Measurements from ENCODE around the gene CAMTA1.
A peak's percentile ranks its signal among the peaks of the same experiment; 100 is the strongest.
"Not testable (repeated sequence)": the region's sequence is repeated elsewhere in the genome, so short reads cannot be mapped to it uniquely, and the experiment has no call there.

Gene CAMTA1

DNA sequence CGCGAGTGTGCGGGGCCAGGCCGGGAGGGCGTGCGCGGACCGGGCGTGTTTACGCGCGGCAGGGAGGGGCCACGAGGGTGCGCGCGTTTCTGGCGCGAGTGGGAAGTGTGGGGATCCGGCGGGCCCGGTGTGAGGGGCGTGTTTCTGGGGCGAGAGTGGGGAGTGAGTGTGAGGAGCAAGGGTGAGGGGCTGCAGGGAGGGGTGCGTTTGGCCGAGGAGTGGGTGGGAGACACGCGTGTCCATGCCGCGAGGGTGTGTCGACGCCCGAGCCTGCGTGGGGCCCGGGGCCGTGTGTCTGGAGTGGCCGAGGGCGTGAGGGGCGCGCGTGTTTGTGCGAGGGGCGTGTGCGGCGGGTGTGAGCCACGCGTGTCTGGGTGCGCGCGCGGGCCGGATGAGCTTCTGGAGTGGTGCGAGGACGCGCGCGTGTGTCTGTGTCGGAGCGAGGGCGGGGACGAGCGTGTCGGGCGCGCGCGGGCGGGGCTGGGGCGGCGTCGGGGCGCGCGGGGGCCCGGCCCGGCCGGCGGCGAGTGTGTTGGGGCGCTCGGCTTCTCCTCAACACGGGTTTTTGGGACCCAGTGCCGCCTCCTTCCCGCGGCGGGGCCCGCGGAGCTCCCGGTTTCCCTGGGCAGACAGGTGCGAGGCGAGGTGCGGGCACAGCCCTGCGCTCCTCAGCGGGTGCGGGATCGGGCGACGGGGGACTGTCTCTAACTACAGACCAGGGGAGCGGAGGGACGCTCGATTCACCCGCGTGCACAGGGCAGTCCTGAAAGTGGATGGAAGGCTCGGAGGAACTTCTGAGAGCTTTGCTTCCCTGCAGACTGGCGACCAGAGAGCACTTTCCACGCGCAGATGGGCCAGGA, 920.0 kb downstream of the CAMTA1 start:
- TF ChIP-seq, protein P1, sequence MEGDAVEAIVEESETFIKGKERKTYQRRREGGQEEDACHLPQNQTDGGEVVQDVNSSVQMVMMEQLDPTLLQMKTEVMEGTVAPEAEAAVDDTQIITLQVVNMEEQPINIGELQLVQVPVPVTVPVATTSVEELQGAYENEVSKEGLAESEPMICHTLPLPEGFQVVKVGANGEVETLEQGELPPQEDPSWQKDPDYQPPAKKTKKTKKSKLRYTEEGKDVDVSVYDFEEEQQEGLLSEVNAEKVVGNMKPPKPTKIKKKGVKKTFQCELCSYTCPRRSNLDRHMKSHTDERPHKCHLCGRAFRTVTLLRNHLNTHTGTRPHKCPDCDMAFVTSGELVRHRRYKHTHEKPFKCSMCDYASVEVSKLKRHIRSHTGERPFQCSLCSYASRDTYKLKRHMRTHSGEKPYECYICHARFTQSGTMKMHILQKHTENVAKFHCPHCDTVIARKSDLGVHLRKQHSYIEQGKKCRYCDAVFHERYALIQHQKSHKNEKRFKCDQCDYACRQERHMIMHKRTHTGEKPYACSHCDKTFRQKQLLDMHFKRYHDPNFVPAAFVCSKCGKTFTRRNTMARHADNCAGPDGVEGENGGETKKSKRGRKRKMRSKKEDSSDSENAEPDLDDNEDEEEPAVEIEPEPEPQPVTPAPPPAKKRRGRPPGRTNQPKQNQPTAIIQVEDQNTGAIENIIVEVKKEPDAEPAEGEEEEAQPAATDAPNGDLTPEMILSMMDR (IDR thresholded peaks at IDR 0.05; ENCODE audit: control insufficient read depth, extremely low read depth, insufficient read depth) = no peak
- peak overlapping the region; percentile 57 for H3K4me3 ChIP-seq (ENCODE audit: low read depth, low read length)
- DNase-seq (ENCODE audit: low read depth) = no peak

DNA sequence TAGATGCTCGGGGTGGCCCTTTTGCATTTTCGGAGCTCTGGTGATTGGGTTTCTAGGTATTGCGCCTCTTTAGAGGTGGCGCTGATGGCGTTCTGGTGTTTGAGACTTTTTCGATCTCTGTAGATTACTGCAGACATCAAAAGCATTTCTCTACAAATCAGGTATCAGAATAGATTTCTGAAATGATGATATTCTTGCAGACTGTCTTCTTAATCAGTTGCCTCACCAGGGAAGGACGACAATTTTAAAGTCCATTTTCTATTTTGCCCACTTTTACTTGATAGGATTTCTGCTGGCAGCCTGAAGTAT, 920.6 kb downstream of the CAMTA1 start:
- peak overlapping the region; percentile 14; the same call in 1 of the 2 replicates for H3K4me3 ChIP-seq (ENCODE audit: low read depth, low read length)
- DNase-seq (ENCODE audit: low read depth) = no peak
- TF ChIP-seq, protein P1 (IDR thresholded peaks at IDR 0.05; ENCODE audit: control insufficient read depth, extremely low read depth, insufficient read depth) = no peak

DNA sequence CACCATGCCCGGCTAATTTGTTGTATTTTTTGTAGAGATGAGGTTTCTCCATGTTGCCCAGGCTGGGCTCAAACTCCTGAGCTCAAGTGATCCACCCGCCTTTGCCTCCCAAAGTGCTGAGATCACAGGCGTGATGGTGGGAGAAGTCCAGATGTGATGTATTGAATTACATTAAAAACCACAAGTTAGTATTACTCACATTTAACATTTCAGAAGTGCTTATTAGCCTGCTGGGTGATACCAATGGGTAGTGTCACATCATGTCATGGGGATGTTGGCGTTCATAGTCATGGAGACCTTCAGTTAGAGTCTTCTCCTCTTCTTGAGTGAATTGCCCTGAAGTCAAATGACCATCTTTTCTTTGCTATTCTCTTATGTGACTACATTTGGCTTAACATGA, 922.3 kb downstream of the CAMTA1 start:
- DNase-seq (ENCODE audit: low read depth) = no peak
- no peak overlapping the region for H3K4me3 ChIP-seq (ENCODE audit: low read depth, low read length)
- TF ChIP-seq, protein P1 (IDR thresholded peaks at IDR 0.05; ENCODE audit: control insufficient read depth, extremely low read depth, insufficient read depth) = no peak

DNA sequence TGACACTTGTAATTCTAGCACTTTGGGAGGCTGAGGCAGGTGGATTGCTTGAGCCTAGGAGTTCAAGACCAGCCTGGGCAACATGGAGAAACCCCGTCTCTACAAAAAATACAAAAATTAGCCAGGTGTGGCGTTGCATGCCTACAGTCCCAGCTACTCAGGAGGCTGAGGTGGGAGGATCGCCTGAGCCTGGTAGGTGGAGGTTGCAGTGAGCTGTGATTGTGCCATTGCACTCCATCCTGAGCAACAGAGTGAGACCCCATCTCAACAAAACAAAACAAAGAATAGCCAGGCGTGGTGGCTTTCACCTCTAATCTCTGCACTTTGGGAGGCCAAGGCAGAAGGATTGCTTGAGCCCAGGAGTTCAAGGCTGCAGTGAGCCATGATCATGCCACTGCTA, 922.8 kb downstream of the CAMTA1 start:
- not testable (repeated sequence) for DNase-seq (ENCODE audit: low read depth); H3K4me3 ChIP-seq (ENCODE audit: low read depth, low read length)

DNA sequence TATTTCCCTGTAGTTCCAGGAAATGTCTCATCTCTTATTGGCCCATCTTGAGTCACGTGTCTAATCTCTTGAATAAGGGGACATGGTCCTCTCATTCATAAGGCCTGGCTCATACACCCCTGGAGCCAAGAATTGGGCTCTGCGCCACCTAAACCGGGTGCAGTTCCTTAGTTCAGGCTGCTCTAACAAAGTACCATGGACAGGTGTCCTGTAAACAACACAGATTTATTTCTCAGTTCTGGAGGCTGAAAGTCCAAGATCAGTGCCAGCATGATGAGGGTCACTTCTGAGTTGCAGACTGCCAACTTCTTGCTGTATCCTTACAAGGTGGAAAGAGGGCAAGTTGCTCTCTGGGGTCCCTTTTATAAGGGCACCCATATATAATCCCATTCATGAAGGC, 925.6 kb downstream of the CAMTA1 start:
- TF ChIP-seq, protein P1 (IDR thresholded peaks at IDR 0.05; ENCODE audit: control insufficient read depth, extremely low read depth, insufficient read depth) = no peak
- DNase-seq (ENCODE audit: low read depth) = no peak
- no peak overlapping the region for H3K4me3 ChIP-seq (ENCODE audit: low read depth, low read length)

DNA sequence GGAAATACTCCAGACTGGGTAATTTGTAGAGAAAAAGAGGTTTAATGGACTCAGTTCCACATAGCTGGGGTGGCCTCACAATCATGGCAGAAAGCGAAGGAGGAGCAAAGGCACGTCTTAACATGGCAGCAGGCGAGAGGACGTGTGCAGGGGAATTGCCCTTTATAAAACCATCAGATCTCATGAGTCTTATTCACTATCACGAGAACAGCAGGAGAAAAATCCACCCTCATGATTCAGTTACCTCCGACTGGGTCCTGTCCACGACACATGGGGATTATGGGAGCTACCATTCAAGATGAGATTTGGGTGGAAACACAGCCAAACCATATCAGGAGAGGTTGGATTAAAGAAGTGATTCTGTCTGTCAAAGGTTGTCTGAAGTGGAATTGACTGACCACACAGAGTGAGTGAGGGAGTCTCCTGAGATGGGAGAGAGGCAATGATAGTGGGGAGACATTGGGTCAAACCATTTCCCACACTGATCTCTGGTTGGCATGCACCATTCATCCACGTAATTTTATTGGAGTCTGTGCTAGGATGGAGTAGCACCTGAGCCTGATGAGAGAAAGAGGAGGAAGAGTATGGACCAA, 927.6 kb downstream of the CAMTA1 start:
- TF ChIP-seq, protein P1 (IDR thresholded peaks at IDR 0.05; ENCODE audit: control insufficient read depth, extremely low read depth, insufficient read depth) = no peak
- H3K4me3 ChIP-seq (ENCODE audit: low read depth, low read length) = no peak overlapping the region
- no peak for DNase-seq (ENCODE audit: low read depth)

DNA sequence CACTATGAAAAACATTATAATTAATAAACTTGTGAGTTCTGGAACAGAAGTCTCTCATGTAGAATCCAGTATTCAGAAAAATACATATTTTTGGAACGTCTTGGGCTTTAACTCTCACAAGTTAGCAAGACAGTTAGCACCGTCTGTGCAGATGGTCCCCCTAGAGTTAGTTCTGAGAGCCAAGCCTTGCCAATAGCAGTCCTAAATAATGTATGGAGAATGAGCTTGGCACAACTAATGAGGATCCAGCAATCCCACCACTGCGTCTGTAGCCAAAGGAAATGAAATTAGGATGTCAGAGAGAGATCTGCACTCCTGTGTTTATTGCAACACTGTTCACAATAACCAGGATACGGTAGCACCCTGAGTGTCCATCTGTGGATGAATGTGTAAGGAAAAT, 931.3 kb downstream of the CAMTA1 start:
- TF ChIP-seq, protein P1 (IDR thresholded peaks at IDR 0.05; ENCODE audit: control insufficient read depth, extremely low read depth, insufficient read depth) = no peak
- no peak overlapping the region for H3K4me3 ChIP-seq (ENCODE audit: low read depth, low read length)
- DNase-seq (ENCODE audit: low read depth) = no peak
